Suppressor macrophage treated with lipopolysaccharide for 1 hour (primary cell): ENCODE data around the gene EPHA10.
"Not testable (repeated sequence)": the region's sequence is repeated elsewhere in the genome, so short reads cannot be mapped to it uniquely, and the experiment has no call there.

Experiments used
- DNase-seq, 3 donors: peaks; one replicate each; pipeline ENCODE4 v3.0.0-alpha.2; 2020 to 2022

The EPHA10 gene

DNA sequence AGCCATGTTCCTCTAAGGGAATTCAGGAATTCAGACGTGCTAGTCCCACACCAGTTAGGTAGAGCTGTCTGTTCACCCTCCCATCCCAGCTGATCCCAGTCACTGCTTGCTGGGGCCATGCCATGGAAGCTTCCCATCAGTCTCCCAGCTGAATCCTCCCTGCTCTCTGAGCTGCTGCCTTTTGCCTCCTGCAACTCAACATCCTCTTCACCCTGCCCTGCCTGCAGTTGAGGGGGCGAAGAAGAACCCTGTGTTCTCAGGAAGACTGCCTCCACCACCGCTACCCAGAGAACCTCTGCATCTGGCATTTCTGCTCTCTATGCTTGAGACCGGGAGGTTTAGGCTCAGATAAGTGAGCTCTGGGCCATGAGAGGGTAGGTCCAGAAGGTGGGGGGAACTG lies 56.4 kb downstream of the EPHA10 start:
- DNase-seq = no peak

DNA sequence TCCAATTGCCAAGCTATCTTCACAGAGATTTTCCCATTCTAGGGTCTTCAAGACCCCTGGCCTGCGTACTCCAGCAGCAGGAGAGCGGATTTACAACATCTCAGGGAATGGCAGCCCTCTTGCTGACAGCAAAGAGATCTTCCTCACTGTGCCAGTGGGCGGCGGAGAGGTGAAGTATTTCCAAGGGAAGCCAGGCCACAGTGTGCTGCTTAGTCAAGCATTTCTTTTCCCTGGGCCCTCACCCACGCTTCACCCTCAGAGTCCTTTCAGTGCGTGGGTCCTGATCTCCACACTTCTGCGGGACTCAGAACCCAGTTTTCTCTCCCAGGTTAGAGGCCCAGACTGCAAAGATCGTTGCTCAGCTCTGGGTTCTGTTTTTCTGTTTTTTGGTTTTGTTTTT lies 59.5 kb downstream of the EPHA10 start:
- no peak for DNase-seq

DNA sequence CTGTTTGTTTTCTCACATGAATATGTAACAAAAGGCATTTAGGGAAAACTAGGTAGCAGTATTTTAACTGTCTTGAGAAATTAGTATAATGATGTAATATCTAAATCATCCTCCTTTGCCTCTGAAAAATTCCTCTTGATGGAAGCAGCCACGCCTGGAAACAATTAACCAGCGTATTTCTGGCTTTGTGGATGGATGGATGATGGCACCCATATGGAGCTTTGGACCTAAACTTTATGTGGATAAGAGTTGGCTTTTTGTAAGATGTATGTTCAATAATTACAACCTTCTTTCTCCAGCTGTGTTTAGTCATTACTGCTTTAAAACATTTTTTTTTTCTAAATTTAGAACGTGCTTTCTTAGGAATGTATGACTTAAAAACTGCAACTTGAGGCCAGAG lies 60.0 kb downstream of the EPHA10 start:
- no peak for DNase-seq

DNA sequence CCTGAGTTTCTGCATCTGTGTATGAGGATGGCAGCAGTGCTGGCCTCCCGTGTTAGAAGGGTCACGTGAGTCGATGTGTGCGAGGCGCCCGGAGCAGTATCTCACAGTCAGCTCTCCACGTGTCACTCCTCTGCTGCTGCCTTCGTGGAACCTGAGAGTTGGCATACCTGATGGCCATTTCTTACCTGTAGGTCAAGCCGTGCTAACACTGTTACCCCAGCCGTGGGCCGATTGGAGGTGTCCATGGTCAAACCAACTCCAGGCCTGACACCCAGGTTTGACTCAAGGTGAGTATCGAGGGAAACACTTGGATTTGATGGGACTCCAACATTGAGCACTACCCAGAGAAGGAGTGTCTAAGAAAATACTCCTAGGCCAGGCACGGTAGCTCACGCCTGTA lies 61.9 kb downstream of the EPHA10 start:
- no peak for DNase-seq

DNA sequence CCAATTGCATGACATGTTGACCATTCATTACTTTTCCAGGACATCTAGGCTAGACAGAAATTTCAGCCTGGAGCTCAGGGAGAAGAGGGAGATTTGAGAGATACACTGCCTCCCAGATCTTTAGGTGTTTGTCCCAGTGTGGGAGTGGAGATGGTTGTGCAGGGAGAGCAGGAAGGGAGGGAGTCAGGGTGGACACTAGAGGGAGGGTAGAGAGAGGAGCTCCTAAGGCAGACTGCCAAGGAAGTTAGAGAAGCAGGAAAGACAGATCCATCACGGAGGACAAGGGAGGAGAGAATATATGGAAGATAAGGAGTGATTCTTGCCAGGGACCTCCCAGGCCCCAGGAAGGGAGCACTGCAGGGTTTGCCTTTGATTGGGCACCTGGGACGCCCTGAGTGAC lies 63.9 kb downstream of the EPHA10 start:
- DNase-seq = no peak

DNA sequence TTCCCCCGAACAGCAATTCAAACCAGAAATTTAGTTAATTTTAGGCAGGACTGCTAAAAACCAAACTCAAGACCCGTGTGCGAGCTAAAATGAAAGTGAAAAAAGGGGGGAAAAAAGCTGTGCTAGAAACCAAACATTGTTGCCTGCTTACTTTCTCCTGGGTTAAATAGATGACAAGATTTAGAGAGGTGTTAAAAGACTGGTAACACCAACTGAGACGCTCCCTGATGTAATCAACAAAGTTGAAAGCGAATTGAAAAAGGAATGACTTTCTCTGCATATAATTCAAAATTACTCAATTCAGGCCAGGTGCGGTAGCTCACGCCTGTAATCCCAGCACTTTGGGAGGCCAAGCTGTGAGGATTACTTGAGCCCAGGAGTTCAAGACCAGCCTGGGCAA lies 65.8 kb downstream of the EPHA10 start:
- no peak for DNase-seq

DNA sequence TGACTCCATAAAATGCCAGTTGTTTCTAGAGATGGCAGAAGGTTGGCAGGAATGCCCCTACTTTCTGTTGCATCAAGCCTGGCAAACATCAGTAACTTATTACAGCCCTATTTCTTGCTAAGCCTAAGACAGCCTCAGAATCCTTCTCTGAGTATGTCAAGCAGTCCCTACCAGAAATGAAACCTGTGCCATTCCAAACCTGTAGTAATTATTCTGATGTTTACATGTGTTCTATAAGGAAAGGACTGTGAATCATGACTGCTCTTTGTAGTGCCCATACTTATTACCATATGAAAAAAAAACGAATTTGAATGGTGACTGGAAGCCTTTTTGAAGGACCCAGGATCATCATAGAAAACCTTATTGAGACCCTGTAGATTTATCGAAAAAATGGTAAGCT lies 67.2 kb downstream of the EPHA10 start:
- no peak for DNase-seq

DNA sequence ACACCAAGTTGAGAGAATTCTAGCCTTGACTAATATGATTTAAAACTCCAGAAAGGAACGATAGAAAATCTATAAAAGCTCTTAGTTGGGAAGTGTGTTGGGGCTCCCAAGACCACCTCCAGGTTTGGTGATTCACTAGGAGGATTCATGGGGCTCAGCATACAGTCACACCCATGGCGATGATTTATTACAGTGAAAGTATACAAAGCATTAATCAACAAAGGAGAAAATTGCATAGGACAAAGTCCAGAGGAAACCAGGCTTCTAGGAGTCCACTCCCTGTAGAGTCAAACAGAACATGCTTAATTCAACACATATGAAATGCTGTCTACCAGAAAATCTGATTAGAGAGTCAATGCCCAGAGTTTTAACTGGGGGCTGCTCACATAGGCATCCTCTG lies 67.8 kb downstream of the EPHA10 start:
- no peak for DNase-seq

DNA sequence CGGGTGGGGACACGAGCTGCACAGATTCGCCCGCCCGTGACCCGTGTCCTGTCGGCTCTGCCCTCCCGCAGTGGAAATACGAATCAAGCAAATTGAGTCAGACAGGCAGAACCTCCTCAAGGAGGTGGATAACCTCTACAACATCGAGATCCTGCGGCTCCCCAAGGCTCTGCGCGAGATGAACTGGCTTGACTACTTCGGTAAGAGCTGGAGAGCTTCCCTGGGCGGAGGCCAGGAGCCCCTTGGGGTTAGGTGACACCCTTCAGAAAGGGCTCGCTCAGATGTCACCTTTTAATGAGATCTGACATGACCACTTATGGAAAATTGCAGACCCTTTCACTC lies 72.1 kb downstream of the EPHA10 start:
- DNase-seq = no peak

DNA sequence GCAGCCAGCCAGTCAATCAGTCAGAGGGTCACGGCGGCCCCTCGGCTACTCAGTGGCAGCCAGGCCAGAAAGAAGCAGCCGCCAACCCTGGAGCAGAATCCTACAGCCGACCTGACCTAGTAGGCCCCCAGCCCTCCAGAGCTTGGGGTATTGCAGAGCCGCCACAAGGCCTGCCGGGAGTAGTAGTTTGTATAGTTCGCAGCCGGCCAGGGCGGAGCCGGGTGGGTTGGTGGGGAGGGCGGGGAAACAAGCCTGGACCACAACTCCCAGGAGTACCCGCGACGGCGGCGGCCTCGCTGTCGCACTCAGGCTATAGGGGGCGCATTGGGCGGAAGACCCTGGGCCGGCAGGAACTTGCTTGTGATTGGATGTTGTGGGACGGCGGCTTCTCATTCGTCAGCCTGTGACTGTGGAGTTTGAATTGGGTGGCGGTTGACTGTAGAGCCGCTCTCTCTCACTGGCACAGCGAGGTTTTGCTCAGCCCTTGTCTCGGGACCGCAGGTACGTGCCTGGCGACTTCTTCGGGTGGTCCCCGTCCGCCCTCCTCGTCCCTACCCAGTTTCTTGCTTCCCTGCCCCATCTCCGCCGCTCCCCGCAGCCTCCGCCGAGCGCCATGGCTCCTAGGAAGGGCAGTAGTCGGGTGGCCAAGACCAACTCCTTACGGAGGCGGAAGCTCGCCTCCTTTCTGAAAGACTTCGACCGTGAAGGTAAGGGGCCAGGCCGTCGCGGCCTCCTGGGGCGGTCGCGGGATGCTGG lies 72.7 kb downstream of the EPHA10 start, which contains the start of gene CDCA8:
Gene CDCA8, plus strand, starts transcription at position 439 of the 756 bp plus-strand sequence. Its CDS starts 175 bp downstream, at position 614.
- peak; percentile 97 to 99 (median 99) for DNase-seq

DNA sequence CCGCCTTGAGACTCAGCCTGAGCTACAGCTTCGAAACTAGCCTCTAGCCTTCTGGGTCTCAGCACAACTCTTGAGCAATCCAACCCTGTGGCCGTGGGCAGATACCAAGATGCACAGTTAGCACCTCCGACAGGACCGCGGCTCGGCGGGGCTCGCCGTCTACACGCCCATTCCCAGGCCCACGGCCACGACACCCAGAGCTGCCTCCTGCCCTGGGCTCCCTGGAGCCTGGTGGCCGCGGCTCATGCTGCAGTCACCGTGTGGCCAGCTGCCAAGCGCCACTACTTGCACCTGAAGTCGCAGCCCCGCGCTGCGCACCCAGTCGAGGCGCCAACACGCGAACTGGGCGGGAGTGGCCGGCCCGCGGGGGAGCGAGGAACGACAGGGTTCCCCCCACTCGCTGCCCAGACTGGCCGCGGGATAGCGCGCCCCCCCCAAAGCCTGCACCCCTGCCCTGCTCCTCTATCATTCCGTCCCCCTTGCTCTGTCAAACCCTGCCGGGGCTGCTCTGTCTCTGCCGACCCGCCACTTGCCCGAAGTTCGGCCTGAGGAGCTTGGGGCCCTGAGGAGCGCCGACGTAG lies 73.3 kb downstream of the EPHA10 start:
- DNase-seq = peak; percentile 25 to 37 (median 33)

DNA sequence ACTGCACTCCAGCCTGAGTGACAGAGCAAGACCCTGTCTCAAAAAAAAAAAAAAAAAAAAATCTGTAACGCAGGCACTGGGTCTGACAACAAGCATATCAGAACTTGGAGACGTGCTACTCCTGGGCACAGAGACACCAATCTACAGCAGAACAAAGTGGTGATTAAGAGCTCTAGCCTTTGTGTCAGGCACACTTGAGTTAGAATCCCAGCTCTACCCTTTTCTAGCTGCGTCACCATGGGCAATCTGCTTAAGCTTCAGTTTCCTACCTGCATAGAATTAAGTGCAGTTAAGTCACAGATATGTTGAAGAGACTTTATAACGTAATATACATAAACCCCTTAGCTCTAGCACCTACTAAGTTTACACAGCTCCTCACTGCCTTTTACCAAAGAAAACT lies 76.0 kb downstream of the EPHA10 start:
- no peak for DNase-seq

DNA sequence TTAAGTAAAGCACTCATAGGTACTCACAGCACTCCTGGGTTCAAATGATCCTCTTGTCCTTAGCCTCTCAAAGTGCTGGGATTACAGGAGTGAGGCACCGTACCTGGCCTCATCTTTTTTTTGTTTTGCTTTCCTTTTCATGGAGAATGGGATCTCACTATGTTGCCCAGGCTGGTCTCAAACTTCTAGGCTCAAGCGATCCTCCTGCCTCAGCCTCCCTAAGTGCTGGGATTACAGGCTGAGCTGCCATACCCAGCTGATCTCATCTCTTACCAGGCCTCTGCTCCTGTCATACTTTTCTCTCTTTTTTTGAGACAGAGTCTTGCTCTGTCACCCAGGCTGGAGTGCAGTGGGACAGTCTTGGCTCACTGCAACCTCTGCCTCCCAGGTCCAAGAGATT lies 77.2 kb downstream of the EPHA10 start:
- not testable (repeated sequence) for DNase-seq

DNA sequence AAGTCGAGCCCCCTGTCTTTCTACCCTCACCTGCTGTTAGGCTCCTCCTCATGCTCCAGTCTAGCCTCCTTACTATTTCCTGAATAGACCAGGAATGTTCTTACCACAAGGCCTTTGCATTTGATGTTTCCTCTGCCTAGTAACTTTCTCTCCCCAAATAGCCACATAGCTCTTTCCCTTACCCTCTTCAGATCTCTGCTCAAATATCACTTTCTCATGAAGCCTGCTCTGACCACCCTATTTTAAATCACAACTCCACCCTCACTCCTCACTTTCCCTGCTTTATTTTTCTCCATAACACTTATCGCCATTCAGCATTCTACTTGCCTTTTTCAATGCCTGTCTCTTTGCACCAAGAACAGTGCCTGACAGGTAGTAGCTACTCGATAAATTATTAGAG lies 79.2 kb downstream of the EPHA10 start:
- no peak for DNase-seq

DNA sequence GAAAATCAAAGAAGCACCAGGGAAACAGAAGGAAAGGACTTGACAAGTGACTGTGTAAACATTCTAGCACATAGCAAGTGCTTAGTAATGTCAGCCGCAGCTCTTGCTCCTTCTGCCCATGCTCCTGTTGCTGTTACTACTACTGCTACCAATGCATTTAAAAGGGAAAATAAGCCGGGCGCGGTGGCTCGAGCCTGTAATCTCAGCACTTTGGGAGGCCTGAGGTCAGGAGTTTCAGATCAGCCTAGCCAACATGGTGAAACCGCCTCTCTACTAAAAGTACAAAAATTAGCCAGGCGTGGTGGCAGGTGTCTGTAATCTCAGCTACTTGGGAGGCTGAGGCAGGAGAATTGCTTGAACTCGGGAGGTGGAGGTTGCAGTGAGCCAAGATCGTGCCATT lies 80.7 kb downstream of the EPHA10 start:
- DNase-seq = not testable (repeated sequence)

DNA sequence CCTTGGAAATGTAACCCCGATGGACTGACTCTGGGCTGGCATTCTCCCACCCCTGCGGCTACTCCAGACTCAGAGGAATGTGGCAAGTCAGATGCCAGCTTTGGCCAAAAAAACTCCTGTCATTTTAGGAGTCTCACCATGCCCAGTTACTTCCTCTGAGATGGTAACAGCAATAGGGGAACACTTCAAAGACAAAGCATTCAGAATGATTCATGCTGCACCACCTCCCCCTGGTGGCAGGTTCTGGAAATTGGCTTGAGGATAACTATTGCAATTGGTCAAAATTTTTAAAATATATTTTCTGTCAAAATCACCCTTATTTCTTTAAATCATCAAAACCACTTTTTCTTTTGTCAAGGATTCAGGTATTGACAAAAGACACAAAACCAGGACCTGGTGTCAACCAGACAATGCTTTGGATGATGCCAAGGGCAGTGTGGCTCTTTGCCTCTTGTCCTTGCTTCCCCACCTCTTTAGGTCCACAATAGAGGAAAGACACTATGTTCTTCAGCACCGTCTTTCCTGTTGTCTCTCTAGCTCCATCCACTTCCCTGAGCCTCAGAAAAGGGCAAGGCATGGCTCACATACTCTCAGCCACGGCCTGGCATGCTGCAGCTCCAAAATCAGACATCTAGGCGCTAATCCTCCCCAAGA lies 82.5 kb downstream of the EPHA10 start:
- peak; percentile 86 to 89 (median 89) for DNase-seq

DNA sequence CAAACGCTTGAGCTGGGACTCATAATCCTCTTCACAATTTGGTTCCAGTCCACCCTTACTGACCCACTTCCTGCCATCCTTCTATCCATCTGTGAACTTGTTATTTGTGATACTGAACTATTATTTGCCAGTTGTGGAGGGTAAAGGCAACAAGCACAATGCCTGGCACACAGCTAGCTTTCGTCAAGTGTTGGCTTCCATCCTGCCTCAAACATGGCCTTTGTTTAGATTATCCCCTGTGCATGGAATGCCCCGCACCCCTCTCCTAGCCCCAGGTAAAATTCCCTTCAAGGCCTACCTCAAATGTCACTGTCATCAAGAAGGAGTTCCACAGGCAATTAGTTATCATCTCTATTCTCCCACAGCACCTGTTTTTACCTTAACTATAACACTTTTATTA lies 84.0 kb downstream of the EPHA10 start:
- no peak for DNase-seq

DNA sequence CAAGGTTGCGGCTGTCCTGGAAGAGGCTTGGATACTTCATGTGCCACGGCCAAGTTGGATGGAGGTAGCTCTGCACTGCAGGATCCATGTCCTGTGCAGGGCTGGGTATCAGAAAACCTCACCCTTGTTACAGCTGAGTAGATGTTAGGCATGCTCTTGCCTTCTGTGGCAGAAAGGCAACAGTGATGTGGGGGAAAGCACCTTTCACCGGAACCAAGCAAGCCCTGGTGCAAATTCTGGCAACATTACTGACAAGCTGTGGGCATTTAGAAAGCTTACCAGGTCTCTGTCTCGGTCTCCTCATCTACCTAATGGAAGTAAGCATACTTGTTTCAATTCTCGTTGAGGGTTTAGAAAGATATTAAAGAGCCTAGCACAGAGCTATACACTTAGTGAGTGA lies 87.1 kb downstream of the EPHA10 start:
- no peak for DNase-seq

DNA sequence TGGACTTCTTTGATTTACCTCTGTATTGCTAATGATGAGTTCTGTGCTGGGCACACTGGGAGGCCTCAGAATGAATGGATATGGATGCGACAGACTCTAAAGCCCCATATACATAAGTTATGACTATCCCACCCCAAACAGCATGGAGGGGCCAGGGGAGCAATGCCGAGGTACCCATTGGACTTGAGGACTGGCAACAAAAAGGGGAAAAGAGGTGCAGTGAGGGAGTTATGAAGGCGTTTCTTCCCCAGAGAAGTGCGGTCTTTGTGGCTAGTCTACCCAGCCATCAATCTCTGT lies 87.8 kb downstream of the EPHA10 start:
- no peak for DNase-seq

DNA sequence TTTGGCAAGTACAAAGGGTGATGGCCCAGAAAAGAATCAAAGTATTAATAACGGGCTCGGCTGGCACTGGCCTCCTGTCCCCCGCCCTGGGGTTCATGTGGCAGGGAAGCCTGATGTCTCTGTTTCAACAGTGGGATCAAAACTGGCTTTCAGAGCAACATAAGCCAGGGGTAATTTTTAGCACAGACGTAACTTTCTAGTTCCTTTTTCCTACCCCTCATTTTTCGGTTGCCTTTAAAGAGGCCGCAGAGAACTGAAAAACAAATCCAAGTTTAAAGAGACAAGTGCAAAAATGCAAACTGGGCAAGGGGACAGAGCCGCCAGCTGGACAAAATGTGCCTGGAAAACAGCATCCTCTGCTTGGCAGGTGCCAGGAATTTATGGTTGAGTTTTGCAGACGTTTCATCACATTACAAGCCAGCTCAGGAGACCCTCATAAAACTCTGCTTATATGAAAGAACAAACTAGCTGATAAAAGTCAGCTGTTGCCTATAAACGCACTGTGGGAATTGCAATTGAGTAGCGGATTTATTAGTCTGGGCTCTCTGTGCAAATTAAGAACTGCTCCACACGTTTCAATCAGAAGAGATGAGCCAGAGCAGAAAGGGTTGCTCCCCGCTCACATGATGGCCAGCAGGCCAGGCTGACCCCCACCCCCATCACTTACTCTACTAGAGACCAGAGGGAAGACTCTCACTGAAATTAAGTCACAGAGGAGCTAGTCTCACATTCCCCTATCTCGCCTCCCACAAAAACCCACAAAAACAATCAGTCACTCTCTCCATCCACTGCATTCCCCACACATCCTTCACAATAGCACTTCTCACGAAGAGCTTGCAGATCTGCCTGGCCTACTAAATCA lies 88.4 kb downstream of the EPHA10 start:
- peak in 2 of 3 donors; percentile 12 to 14 for DNase-seq

DNA sequence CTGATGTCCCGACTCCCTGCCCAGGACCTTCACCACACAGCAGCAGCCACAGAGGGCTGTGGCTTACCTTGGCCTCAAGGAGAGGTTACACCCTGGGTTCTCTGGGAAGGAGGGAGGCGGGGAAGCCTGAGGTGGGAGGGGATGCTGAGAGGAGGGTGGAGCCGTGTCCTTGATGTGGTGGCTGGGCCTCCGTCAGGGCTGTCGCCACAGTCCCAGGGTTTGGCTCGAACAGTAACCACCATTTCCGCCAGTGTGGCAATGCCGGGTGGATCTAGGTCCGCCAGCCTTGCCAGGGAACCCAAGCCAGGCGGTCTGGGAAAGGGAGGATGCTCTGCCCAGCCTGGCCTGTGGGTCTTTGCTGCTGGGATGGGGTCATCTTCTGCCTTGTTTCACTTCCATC lies 91.0 kb downstream of the EPHA10 start:
- no peak for DNase-seq

DNA sequence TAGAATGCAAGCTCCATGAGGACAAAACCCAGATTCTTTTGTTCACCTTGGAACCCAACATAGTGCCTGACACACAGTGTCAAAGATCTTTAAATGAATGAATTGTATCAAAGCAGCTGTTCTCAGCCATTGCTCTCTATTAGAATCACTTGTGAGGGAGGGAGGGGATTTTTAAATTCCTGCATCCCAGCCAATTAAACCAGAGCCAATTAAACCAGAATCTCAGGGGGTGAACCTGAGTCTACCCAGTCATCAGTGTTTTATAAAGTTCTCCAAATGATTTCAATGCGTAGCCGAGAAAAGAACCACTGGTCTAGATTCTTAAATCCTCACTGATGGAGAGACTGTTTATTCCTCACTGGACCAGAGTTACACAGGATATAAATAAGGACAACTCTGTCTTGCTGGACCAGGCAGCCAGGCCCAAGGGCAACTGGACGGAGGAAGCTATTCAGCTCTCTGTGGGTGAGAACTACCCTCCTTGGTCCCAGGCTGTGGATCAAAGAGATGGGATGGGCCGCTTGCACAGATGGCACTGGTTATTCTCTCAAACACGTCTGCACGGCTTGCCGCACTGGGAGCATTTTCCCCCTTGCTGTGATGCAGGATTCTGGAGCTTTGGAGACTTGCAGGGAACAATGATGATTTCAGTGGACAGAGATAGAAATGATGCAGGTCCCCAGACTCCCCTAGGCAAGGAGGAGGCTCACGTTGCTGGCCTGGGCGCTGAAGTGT lies 92.6 kb downstream of the EPHA10 start:
- no peak for DNase-seq

DNA sequence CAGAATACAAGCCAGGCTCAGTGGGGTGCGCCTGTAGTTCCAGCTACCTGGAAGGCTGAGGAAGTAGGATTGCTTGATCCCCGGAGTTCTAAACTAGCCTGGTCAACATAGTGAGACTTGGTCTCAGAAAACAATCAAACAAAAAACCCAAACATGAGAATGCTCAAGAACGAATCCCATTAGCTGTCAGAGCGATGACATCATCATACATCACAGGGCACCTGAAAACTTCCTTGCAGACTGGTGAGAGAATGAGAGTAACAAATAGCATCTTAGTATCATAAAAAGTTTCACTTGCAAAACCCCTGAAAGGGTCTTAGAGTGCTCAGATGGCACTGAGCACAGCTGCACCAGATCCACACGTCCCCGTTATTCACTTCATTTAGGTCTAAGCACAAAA lies 93.7 kb downstream of the EPHA10 start:
- DNase-seq = no peak
